ENCODE data around the gene ITK.

Gene ITK

DNA sequence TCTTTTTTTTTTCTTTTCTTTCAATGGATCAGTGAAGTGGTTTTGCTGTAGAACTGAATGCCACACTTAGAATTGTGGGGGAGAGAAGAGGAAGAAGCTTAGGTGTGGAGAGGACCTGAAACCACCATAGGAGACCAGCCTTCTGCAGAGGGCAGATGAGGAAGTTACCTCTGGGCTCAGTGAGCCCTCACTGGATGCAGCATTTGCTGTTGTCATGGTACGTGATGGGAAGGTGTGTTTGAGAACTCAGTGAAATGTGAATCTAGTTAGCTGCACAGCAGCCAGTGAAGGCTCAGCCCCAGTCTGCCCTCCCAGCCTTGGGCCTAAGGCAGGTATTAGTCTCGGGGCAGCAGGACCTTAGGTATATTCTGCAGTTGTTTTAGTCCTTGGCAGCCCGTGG lies 102.8 kb downstream of the ITK start:
- DNase-seq (ENCODE audit: low spot score) = no peak

DNA sequence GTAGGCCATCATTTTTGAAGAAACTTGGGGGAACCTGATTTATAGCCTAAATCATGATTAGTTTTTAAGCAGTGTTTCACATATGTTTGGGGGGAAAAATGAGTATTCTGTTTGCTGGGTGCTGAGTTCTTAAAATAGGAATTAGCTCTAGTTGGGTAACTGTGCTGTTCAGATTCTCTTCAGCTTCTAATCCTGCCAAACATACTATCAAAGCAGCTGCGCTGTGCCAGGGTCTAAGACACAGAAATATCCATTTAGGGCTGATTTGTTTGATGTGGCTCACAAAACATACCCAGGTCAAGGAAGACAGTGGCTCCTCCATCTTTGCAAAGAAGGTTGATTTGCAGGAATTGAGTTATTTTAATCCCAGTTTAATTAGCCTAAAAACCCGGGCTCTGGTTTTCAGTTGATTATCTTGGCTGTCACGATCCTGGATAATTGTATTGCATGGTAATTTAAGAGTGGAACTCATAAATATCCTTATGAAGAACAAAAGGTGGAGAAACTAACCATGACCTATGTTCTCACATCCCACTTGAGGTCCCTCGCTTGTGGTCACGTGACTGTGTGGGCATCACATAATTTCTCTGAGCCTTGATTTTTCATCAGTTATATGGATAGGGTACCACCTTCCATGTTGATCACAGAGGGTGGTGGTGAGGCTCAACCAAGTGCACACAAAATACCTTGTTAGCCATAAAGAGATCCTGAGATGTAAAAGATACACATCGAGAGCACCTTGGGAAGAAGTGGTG lies 104.0 kb downstream of the ITK start:
- DNase-seq (ENCODE audit: low spot score) = no peak

DNA sequence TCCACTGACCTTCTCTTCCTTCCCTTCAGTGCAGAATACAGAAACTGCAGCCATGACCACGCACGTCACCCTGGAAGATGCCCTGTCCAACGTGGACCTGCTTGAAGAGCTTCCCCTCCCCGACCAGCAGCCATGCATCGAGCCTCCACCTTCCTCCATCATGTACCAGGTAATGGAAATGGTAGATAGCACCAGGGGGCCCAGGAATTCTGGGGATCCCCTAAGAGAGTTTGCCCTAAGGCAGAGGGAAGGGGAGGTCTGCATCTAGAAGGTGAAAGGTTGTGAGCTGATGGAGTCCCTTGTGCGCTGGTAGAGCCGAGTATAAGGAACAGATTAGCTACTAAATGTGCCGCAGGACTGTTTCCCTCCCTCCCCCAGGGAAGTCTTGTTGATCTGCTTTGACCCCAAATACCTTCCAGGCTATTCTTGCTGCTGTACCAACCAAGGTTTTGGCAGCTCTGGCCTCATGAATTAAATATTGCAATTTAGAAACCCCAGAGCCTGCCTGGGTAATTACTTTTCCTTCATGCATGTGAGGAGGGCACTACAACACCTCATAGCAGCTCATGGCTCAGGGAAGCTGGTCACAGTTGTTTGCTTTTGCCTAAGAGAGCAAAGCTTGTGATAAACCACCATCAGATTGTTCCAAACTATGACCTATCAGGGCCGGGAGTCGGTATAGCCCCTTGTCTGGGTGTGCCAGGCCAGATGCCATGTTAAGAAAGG lies 104.8 kb downstream of the ITK start:
- no peak for DNase-seq (ENCODE audit: low spot score)

DNA sequence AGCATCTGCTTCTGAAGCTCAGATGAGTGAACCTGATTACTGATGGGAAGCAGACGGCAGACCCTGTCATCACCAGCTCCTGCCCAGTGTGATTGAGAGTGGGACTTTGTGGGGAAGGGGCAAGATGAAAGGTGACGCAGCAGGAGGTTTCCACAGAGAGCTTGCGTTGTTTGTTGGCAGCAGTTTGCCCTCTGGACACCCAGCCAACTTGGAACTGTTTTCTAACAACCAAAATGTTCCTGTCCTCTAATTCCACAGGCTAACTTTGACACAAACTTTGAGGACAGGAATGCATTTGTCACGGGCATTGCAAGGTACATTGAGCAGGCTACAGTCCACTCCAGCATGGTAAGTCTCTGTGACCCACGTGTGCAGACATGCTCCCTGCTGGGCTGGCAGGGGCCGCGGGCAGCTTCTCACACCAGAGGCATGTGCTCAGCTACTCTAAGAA lies 106.1 kb downstream of the ITK start:
- no peak for DNase-seq (ENCODE audit: low spot score)

DNA sequence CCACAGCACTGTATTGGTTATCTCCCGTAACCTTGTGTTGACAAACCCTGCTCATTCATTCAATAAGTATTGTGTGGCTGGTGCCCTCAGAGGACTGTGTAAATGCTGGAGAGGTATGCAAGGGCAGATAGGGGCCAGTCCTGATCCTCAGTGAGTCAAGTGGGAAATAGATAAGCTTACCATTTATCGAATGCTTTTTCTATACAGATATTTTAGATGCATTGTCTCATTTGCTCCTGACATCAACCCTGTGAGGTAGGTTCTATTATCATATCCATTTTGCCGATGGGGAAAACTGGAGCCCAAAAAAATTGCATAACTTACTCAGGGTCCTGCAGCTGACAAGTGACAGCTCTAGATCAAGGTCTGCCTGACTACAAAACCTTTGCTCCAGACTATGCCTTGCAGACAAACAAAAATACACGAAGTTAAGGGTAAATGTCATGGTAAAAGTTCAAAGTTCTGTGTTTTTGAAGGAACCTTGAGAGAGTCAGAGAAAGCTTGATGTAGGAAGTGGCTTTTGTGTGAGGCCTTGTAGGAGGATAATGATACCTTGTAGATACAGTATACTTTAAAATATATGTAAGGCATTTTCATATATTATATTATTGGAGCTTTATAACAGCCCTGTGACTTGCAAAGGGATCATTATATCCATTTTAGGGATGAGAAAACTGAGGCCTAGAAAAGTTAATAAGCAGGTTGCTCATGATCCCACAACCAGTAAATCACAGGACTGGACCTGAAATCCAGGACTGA lies 107.9 kb downstream of the ITK start:
- no peak for DNase-seq (ENCODE audit: low spot score)

DNA sequence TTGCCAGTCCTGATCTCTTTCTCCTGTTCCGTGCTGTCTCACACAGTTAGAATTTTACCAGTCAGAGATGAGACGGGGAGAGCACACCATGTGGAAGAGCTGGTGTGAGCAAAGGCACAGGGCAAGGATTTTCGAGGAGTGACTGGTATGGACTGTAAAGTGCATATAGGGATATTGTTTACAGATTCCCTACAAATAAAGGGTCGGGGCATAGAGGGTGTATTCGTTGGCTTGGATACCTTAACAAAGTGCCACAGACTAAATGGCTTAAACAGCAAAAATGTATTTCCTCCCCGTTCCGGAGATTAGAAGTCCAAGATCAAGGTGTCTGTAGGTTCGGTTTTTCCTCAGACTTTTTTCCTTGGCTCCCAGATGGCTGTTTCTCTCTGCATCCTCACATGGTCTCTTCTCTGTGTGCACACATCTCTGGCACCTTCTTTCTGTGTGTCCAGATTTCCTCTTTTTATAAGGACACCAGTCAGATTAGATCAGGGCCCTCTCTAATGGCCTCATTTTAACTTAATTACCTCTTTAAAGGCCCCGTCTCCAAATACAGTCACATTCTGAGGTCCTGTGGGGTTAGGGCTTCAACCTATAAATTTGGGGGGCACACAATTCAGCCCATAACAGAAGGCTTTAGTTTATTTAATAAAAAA lies 108.7 kb downstream of the ITK start:
- DNase-seq (ENCODE audit: low spot score) = no peak

DNA sequence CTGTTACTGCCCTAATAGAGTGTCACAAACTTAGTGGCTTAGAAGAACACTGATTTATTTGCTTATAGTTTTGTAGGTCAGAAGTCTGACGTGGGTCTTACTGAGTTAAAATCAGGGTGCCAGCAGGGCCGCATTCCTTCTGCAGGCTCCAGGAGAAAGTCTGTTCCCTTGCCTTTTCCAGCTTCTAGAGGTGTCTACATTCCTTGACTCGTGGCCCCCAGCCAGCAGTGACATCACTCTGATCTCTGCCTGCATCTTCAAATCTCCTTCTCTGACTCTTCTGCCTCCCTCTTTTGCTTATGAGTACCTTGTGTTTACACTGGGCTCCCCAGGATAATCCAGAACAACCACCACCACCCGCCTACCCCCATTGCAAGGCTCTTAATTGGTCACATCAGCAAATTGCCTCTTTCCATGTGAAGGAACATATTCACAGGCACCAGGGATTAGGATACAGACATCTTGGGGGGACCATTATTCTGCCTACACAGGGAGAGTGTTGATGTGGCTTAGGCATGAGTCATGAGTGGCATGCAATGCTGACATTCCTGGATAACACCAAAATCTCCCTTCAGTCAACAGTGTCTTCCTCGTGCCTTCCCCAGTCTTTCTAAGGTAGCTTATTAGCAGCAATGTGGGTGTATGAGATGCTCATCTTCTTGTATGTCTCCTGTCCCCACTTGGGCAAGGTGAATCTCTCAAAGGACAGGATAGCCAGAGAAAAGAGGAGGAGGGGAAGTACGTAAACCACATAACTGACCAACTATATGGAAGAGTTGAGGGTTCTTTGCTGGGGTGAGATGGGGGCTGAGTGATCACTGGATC lies 109.7 kb downstream of the ITK start:
- no peak for DNase-seq (ENCODE audit: low spot score)

DNA sequence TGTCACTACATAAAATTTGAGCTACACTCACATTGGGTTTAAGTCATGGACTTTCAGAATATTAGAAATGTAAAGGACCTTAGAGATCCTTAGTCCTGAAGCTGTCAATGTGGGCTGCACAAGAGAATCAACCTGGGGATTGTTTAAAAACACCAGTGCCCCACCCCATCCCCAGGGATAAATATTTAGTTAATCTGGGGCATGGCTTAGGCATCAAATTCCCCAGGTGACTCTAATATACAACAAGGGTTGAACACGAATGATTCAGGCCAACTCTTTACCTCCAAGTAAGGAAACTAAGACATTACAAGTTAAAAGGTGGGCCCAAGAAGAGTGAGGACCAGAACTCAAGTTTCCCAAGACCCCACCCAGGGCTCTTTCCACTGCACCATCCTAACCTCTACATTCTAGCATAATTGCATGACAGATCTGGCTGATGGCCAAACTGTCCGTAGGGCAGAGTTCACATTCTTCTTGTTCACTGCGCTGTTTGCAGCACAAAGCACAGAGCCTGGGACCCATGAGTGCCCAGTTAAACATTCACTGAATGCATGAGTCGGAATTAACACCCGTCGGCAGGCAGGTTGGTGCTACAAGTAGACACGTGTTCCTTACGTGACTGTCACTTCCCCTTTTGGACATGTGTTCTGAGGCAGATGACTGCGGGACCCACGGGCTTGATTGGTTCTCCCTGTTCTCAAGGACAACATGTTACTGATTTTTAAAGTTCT lies 110.5 kb downstream of the ITK start:
- DNase-seq (ENCODE audit: low spot score) = peak; percentile 60

DNA sequence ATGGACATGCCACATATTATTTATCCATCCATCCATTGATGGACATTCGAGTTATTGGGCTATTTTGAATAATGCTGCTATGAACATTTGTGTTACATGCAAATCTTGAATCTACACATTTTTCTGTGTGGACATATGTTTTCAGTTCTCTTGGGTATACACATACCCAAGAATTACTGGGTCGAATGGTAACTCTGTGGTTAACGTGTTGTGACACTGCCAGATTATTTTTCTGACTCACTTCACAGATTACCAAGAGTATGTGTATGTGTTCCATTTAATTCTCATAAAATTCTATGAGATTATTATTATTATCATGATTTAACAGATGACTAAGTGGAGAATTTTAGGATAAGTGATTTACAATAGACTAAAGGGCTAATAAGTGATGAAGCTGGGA lies 112.0 kb downstream of the ITK start:
- no peak for DNase-seq (ENCODE audit: low spot score)

DNA sequence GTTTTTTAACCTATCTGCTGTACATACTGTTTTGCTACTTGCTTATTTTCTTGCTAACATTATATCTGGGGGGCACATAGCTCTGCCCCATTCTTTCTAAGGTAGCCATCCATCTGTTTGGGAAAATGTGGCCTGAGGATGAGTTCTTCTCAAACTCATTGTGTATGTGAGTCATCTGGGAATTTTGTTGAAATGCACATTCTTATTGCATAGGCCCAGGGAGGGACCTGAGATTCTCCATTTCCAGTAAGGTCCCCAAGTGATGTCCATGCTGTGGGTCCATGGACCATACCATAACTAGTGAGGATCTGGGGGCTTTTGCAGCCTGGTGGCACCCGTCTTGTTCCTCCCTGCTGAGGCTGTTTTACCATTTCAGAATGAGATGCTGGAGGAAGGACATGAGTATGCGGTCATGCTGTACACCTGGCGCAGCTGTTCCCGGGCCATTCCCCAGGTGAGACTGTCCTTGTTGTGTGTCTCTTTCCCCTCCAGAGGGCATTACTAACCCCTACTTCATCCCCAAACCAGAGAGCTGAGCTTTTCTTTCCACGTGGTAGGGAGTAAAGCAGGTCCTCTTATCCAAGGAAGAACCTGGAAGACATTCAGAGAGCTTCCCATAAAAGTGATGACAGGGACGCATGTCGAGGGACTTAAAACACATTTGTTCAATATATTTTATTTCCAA lies 113.9 kb downstream of the ITK start:
- no peak for DNase-seq (ENCODE audit: low spot score)

DNA sequence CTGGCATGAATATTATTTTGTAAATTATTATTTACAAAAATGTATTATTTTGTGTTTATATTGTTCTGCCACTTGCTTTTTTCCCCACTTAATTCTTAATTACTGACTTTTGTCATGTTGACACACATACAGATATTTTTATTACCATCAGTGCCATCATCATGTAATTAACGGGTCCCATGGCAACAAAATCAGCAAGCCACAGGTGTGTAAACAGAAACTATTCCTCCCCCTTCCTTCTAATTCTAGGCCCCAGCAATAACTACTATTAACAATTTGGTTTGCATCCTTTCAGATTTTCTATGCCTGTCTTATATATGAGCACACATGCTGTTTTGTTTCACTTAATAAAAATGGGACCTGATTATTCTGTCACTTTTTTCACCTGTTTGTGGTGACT lies 114.6 kb downstream of the ITK start:
- DNase-seq (ENCODE audit: low spot score) = no peak

DNA sequence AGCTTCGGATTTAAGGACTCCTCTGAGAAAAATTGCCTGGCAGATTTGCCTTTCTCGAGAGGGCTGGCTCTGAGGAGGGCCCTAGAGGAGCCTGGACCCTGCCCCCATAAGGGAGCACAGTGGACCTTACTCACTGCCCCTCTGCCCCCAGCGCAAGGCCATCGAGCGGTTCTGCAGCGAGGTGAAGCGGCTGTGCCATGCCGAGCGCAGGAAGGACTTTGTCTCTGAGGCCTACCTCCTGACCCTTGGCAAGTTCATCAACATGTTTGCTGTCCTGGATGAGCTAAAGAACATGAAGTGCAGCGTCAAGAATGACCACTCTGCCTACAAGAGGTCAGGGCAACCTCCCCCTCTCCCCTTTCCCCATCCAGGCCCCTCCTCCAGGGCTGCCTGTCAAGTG lies 119.9 kb downstream of the ITK start:
- no peak for DNase-seq (ENCODE audit: low spot score)

DNA sequence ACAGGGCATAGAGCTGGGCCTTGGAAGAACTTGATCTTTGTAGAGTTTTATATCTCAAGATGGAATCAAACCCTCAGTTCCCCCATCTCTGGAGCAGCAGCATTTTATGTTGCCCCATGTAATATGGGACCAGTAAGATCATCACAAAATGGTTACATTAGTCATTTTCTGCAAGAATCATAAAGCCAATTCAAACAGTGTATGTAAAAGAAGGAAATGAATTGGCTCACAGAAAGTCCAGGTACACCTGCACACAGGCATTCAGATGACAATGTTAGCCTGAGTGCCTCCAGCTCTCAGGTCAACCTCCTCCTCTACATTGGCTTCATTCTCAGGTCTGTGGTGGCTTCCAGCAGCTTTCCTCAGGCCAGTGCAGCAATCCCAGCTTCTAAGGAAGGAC lies 120.4 kb downstream of the ITK start:
- DNase-seq (ENCODE audit: low spot score) = no peak

DNA sequence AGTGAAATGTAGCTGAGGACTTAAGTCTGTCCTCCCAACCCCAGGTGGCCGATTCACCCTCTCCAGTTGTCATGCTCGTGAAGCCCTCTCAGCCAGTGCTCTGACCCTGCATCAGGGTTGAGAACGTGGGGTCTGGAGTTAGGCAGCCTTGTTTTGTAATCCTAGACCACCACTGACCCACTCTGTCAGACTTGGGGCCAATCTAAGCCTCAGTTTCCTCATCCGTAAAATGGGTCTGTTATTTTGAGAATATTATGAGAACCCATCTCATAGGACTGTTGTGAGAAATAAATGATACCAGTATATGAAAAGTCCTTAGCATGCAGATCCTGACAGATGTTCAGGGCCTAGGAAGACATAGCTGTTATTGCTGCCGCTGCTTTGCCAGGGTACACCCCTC lies 122.4 kb downstream of the ITK start:
- no peak for DNase-seq (ENCODE audit: low spot score)

DNA sequence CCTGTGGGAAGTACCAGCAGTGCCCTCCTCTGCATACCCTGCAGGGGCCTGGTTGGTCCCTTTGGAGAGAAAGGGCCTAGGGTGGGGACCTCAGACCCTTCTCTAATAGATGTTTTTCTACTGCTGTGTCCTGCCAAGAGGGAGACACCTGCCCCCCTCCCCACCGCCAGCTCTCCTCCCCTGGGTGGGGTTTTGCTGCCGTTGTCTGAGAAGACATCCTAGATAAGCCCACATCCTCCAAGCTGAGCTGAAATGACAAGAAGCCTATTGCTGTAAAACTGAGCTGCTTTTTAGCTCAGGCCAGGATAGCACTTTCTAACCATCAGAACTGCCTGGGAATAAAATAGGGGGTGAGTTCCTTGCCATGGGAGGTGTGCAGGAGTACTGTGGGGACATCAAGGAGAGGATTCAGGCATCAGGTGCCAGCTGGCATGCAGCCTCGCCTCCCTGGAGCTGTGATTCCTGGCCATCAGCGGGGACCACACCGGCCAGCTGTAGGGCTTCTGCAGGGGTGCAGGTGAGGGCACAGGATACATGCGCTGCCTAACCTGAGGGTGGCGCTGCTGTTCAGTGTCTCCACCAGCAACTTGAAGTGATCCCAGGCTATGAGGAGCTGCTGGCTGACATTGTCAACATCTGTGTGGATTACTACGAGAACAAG lies 123.2 kb downstream of the ITK start:
- DNase-seq (ENCODE audit: low spot score) = no peak

All from LoVo (cell line).